ENCODE data around the gene ARHGAP44. TPM values are rescaled to one million over a fixed set of nuclear protein-coding genes. Genes with fewer than 3 reads are reported as not detected.

The ARHGAP44 gene
- total RNA-seq, 1 donor from 2014 or later, result 6.5 TPM

GRCh38 chr17:13035420-13035819 is 246.1 kb downstream of the ARHGAP44 start:
- Mint-ChIP-seq H3K27ac (ENCODE audit: unreplicated experiment) (no peak overlapping the region), H3K9me3 (peaks cover 9% of the 10 kb centered on the region), H3K4me1 (peaks cover 5% of the 10 kb centered on the region), H3K4me3 (no peak overlapping the region), H3K27me3 (ENCODE audit: low read depth) (no peaks in the 10 kb centered on the region), H3K36me3 (ENCODE audit: low read depth) (no peaks in the 10 kb centered on the region)
- TF ChIP-seq CTCF (conservative IDR thresholded peaks at IDR 0.05), result no peak
- DNase-seq (ENCODE audit: low read depth, low spot score), result no peak

- no peak overlapping the region for H3K27ac Mint-ChIP-seq (ENCODE audit: unreplicated experiment)
- H3K9me3 Mint-ChIP-seq, result peaks cover 9% of the 10 kb centered on the region
- H3K27me3 Mint-ChIP-seq (ENCODE audit: low read depth), result no peaks in the 10 kb centered on the region
- peaks cover 1% of the 10 kb centered on the region for H3K4me1 Mint-ChIP-seq
- no peak for DNase-seq (ENCODE audit: low read depth, low spot score)
- no peaks in the 10 kb centered on the region for H3K36me3 Mint-ChIP-seq (ENCODE audit: low read depth)
- TF ChIP-seq CTCF (conservative IDR thresholded peaks at IDR 0.05), result no peak
- no peak overlapping the region for H3K4me3 Mint-ChIP-seq
These were observed 247.5 kb downstream of the ARHGAP44 start for GRCh38 chr17:13036751-13037150.

GRCh38 chr17:13038931-13039665 is 249.8 kb downstream of the ARHGAP44 start:
- no peaks in the 10 kb centered on the region for H3K36me3 Mint-ChIP-seq (ENCODE audit: low read depth)
- DNase-seq (ENCODE audit: low read depth, low spot score), result no peak
- H3K4me1 Mint-ChIP-seq, result no peaks in the 10 kb centered on the region
- no peaks in the 10 kb centered on the region for H3K27me3 Mint-ChIP-seq (ENCODE audit: low read depth)
- TF ChIP-seq CTCF (conservative IDR thresholded peaks at IDR 0.05), result no peak
- no peak overlapping the region for H3K27ac Mint-ChIP-seq (ENCODE audit: unreplicated experiment)
- no peak overlapping the region for H3K4me3 Mint-ChIP-seq
- peaks cover 9% of the 10 kb centered on the region for H3K9me3 Mint-ChIP-seq

Small RNA genes within 50 kb of the gene (microRNA-seq; reads per million reads assigned to microRNA genes)
- not detected for gene MIR1269B

Other genes with a start within 250 kb of the ARHGAP44 start
- gene MYOCD, start 123.6 kb upstream of the ARHGAP44 start, total RNA-seq, result 0.09 and 0.23 TPM in 2 replicates
- 65.8 and 66.9 TPM in 2 replicates for gene ELAC2, start 228.5 kb downstream of the ARHGAP44 start, total RNA-seq